ENCODE data around the gene AIFM3. TPM values are rescaled to one million over a fixed set of nuclear protein-coding genes. Genes with fewer than 3 reads are reported as not detected.

The AIFM3 gene, protein sequence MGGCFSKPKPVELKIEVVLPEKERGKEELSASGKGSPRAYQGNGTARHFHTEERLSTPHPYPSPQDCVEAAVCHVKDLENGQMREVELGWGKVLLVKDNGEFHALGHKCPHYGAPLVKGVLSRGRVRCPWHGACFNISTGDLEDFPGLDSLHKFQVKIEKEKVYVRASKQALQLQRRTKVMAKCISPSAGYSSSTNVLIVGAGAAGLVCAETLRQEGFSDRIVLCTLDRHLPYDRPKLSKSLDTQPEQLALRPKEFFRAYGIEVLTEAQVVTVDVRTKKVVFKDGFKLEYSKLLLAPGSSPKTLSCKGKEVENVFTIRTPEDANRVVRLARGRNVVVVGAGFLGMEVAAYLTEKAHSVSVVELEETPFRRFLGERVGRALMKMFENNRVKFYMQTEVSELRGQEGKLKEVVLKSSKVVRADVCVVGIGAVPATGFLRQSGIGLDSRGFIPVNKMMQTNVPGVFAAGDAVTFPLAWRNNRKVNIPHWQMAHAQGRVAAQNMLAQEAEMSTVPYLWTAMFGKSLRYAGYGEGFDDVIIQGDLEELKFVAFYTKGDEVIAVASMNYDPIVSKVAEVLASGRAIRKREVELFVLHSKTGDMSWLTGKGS
- total RNA-seq (0.49 TPM), polyA plus RNA-seq (not detected)

DNA sequence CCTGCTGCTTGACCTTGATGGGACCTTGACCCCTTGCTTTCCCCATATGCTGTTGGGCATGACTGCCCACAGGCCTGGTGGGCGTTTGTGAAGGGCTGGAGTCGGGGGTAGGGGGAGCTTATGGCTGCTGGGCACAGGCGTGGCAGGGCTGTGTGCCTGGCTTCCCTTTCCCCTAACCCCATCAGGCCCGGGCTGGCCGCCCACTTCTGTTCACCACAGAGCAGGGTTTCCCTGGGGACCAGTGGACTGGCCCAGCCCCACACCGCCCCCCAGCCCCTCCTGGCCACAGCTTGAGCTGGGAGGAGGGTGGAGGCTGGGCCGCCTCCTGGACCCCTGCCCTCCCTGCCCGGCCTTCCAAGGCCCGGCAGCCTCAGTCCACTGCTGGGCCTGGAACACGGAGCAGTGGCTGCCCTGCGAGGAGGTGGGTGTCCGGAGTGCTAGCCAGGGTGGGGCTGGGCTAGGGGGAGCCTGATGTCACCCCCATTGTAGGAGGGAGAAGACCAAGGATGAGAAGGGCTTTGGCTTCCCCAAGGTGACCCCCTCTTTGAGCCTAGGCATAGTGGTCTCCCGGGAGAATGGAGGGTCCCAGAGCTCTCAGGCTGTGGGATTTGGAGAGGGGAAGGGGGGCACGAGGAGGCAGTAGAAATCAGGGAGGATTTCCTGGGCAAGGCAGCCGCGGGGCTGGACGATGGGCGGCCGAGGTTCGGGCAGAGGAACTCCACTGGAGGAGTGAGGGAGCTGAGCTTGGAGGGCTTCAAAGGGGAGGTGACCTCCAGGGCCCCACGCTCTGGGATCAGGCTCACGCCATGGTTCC is at the start of gene AIFM3:
Gene AIFM3 (plus strand): TSS at position 373 of the 814 bp plus-strand sequence. CDS start 690 bp downstream, outside the sequence.
- ATAC-seq (ENCODE audit: low read depth in 2 of 2), result no peak
- Mint-ChIP-seq H3K4me1 (peaks cover 0 to 9% (median 0%) of the 10 kb centered on the region in 4 donors), H3K36me3 (no peaks in the 10 kb centered on the region), H3K4me3 (no peak within 1 kb of the TSS), H3K27ac (peak within 1 kb of the TSS in 2 of 3 donors; percentile 49 to 80), H3K27me3 (peaks cover 35% of the 10 kb centered on the region), H3K9me3 (no peaks in the 10 kb centered on the region)
- no peak within 1 kb of the TSS for H3K27ac ChIP-seq (ENCODE audit: insufficient read depth, low read length, poor library complexity, severe bottlenecking)
- H3K4me3 ChIP-seq (ENCODE audit: low read depth, low read length), result no peak within 1 kb of the TSS
- peaks cover 12% of the 10 kb centered on the region for H3K4me1 ChIP-seq (ENCODE audit: control insufficient read depth, insufficient read depth, low read length, poor library complexity, severe bottlenecking)
- H3K36me3 ChIP-seq (ENCODE audit: control insufficient read depth, insufficient read depth, low read length), result no peaks in the 10 kb centered on the region
- H3K27me3 ChIP-seq (ENCODE audit: control insufficient read depth, insufficient read depth, low read length), result peaks cover 3% of the 10 kb centered on the region
- no peak for DNase-seq
- H3K9me3 ChIP-seq (ENCODE audit: control insufficient read depth in 2 of 2, low read length in 2 of 2), result no peaks in the 10 kb centered on the region

DNA sequence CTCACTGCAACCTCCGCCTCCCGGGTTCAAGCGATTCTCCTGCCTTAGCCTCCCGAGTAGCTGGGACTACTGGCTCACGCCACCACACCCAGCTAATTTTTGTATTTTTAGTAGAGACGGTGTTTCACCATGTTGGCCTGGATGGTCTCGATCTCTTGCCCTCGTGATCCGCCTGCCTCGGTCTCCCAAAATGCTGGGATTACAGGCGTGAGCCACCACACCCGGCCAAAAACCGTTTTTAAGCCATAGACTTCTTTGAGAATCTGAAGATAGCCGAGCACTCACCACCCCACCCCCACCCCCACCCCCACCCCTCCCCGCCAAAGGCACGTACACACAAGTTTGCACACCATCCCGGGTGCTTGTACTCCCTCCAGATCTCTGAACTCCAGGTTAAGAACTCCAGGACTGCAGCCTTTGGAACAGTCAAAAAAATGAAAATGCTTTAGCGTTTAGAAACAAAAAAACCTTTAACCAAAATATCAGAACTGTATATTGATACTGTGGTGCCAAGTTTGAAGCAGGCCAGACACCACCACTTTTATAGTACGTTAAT is 48.3 kb upstream of the AIFM3 start:
- H3K27me3 Mint-ChIP-seq, result no peaks in the 10 kb centered on the region
- no peaks in the 10 kb centered on the region for H3K9me3 Mint-ChIP-seq
- Histone ChIP-seq H3K27me3 (ENCODE audit: control insufficient read depth, insufficient read depth, low read length) (no peaks in the 10 kb centered on the region), H3K9me3 (ENCODE audit: control insufficient read depth in 2 of 2, low read length in 2 of 2) (no peaks in the 10 kb centered on the region), H3K4me3 (ENCODE audit: low read depth, low read length) (peak overlapping the region; percentile 99), H3K4me1 (ENCODE audit: control insufficient read depth, insufficient read depth, low read length, poor library complexity, severe bottlenecking) (peaks cover 37% of the 10 kb centered on the region), H3K27ac (ENCODE audit: insufficient read depth, low read length, poor library complexity, severe bottlenecking) (peak overlapping the region; percentile 90), H3K36me3 (ENCODE audit: control insufficient read depth, insufficient read depth, low read length) (no peaks in the 10 kb centered on the region)
- ATAC-seq (ENCODE audit: low read depth in 2 of 2) (no peak), DNase-seq (no peak)
- H3K36me3 Mint-ChIP-seq, result peaks cover 9% of the 10 kb centered on the region
- peak overlapping the region; percentile 85 to 98 (median 97) for H3K4me3 Mint-ChIP-seq
- peaks cover 12 to 57% (median 40%) of the 10 kb centered on the region in 4 donors for H3K4me1 Mint-ChIP-seq
- peak overlapping the region; percentile 89 to 95 (median 95) for H3K27ac Mint-ChIP-seq

DNA sequence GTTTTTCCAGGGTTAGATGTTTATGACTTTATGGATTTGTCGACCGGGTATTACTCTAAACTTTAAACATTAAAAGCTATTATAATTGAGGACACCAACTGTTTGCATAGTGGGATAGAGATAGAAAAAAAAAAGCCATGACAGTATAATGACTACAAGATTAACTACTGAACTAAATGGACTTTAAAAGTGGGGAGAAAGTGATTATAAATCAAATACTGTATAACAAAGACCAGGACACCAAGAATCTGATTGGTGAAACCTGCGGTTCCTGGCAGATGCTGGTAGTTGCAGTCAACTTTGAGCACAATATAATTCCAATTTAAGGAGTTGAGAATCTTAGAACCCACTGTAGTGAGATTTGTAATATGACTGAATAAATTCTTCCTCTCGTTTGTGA is 47.3 kb upstream of the AIFM3 start:
- no peak for DNase-seq
- Histone ChIP-seq H3K4me1 (ENCODE audit: control insufficient read depth, insufficient read depth, low read length, poor library complexity, severe bottlenecking) (peaks cover 45% of the 10 kb centered on the region), H3K27ac (ENCODE audit: insufficient read depth, low read length, poor library complexity, severe bottlenecking) (no peak overlapping the region), H3K4me3 (ENCODE audit: low read depth, low read length) (peak overlapping the region; percentile 99), H3K27me3 (ENCODE audit: control insufficient read depth, insufficient read depth, low read length) (no peaks in the 10 kb centered on the region), H3K36me3 (ENCODE audit: control insufficient read depth, insufficient read depth, low read length) (peaks cover 2% of the 10 kb centered on the region), H3K9me3 (ENCODE audit: control insufficient read depth in 2 of 2, low read length in 2 of 2) (no peaks in the 10 kb centered on the region)
- no peak for ATAC-seq (ENCODE audit: low read depth in 2 of 2)
- Mint-ChIP-seq H3K4me1 (peaks cover 12 to 65% (median 42%) of the 10 kb centered on the region in 4 donors), H3K27ac (peak overlapping the region in 2 of 3 donors; percentile 79 to 95), H3K27me3 (no peaks in the 10 kb centered on the region), H3K4me3 (peak overlapping the region; percentile 85 to 98 (median 97)), H3K9me3 (no peaks in the 10 kb centered on the region), H3K36me3 (peaks cover 13% of the 10 kb centered on the region)

DNA sequence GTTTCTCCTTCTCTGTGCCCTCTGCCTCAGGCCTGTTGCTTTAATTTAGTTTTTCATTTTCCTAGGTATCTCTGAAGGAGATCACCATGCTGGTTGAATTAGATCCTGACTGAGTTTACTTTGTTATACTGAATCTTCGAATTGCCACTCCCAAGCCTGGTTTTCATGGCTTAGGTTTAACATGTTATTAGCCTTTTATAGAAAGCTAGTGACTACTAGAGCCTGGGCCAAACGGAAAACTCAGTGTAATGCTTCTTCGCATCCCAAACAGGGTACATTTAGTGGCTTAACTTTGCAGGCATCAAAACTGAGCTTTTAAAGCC is 46.2 kb upstream of the AIFM3 start:
- H3K27ac ChIP-seq (ENCODE audit: insufficient read depth, low read length, poor library complexity, severe bottlenecking), result no peak overlapping the region
- H3K4me3 Mint-ChIP-seq, result peak overlapping the region; percentile 85 to 98 (median 97)
- no peaks in the 10 kb centered on the region for H3K27me3 Mint-ChIP-seq
- DNase-seq (no peak), ATAC-seq (ENCODE audit: low read depth in 2 of 2) (no peak)
- H3K4me3 ChIP-seq (ENCODE audit: low read depth, low read length), result peak overlapping the region; percentile 99
- peaks cover 3% of the 10 kb centered on the region for H3K36me3 ChIP-seq (ENCODE audit: control insufficient read depth, insufficient read depth, low read length)
- H3K9me3 ChIP-seq (ENCODE audit: control insufficient read depth in 2 of 2, low read length in 2 of 2), result no peaks in the 10 kb centered on the region
- peaks cover 52% of the 10 kb centered on the region for H3K4me1 ChIP-seq (ENCODE audit: control insufficient read depth, insufficient read depth, low read length, poor library complexity, severe bottlenecking)
- peak overlapping the region in 2 of 3 donors; percentile 79 to 95 for H3K27ac Mint-ChIP-seq
- H3K9me3 Mint-ChIP-seq, result no peaks in the 10 kb centered on the region
- peaks cover 18 to 73% (median 48%) of the 10 kb centered on the region in 4 donors for H3K4me1 Mint-ChIP-seq
- H3K36me3 Mint-ChIP-seq, result peaks cover 15% of the 10 kb centered on the region
- no peaks in the 10 kb centered on the region for H3K27me3 ChIP-seq (ENCODE audit: control insufficient read depth, insufficient read depth, low read length)

DNA sequence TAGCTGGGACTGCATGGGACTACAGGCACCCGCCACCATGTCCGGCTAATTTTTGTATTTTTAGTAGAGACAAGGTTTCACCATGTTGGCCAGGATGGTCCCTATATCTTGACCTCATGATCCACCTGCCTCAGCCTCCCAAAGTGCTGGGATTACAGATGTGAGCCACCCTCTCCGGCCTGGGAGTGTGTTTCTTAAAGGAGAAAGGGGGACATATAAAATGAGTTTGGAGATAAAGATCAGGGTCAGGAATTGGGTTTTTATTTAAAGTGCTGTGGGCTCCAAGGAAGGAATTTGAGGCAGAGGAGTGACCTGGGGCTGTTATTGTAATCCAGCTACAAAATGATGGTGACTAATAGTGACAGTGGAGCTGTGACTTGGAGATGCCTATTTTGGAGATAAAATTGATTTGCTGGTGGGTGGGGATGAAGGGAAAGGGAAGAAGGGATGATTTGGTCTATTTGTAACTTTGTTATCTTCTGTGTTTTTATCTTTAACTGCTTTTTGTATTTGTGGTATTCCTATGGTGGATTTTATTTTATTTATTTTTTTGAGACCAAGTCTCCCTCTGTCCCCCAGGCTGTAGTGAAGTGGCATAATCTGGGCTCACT is 44.8 kb upstream of the AIFM3 start:
- peak overlapping the region in 2 of 3 donors; percentile 3 to 60 for H3K27ac Mint-ChIP-seq
- peaks cover 27 to 72% (median 51%) of the 10 kb centered on the region in 4 donors for H3K4me1 Mint-ChIP-seq
- H3K4me3 ChIP-seq (ENCODE audit: low read depth, low read length), result peak overlapping the region; percentile 32
- H3K4me3 Mint-ChIP-seq, result peak overlapping the region; percentile 66 to 84 (median 80)
- no peaks in the 10 kb centered on the region for H3K27me3 Mint-ChIP-seq
- no peaks in the 10 kb centered on the region for H3K9me3 ChIP-seq (ENCODE audit: control insufficient read depth in 2 of 2, low read length in 2 of 2)
- H3K27ac ChIP-seq (ENCODE audit: insufficient read depth, low read length, poor library complexity, severe bottlenecking), result peak overlapping the region; percentile 14
- H3K36me3 ChIP-seq (ENCODE audit: control insufficient read depth, insufficient read depth, low read length), result peaks cover 6% of the 10 kb centered on the region
- DNase-seq (no peak), ATAC-seq (ENCODE audit: low read depth in 2 of 2) (no peak)
- peaks cover 22% of the 10 kb centered on the region for H3K36me3 Mint-ChIP-seq
- H3K27me3 ChIP-seq (ENCODE audit: control insufficient read depth, insufficient read depth, low read length), result no peaks in the 10 kb centered on the region
- peaks cover 54% of the 10 kb centered on the region for H3K4me1 ChIP-seq (ENCODE audit: control insufficient read depth, insufficient read depth, low read length, poor library complexity, severe bottlenecking)
- H3K9me3 Mint-ChIP-seq, result no peaks in the 10 kb centered on the region

DNA sequence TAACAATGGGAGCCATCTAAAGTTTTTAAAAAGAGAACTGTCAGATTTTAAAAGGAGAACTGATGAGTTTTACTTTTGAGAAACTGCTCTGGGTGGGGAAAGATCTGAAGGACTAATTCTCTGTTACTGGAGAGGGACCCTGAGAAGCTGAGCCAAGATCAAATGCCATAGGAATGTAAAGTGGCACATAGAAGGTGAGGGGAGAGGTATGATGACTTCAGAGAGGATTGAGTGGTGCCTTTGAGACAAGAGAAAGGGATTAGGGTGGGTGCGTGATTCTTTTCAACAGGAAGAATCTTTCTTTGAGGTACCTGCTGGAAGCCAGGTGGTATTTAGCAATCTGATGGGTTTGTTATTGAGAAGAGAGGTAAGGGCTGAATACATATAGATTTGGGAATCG is 40.8 kb upstream of the AIFM3 start:
- H3K4me3 Mint-ChIP-seq, result peak overlapping the region; percentile 16 to 74 (median 28)
- no peaks in the 10 kb centered on the region for H3K27me3 Mint-ChIP-seq
- no peaks in the 10 kb centered on the region for H3K9me3 ChIP-seq (ENCODE audit: control insufficient read depth in 2 of 2, low read length in 2 of 2)
- no peak overlapping the region for H3K4me3 ChIP-seq (ENCODE audit: low read depth, low read length)
- ATAC-seq (ENCODE audit: low read depth in 2 of 2), result no peak
- peaks cover 47% of the 10 kb centered on the region for H3K4me1 ChIP-seq (ENCODE audit: control insufficient read depth, insufficient read depth, low read length, poor library complexity, severe bottlenecking)
- no peaks in the 10 kb centered on the region for H3K27me3 ChIP-seq (ENCODE audit: control insufficient read depth, insufficient read depth, low read length)
- peaks cover 29 to 85% (median 50%) of the 10 kb centered on the region in 4 donors for H3K4me1 Mint-ChIP-seq
- H3K27ac Mint-ChIP-seq, result peak overlapping the region; percentile 53 to 69 (median 55)
- DNase-seq, result no peak
- no peaks in the 10 kb centered on the region for H3K9me3 Mint-ChIP-seq
- no peak overlapping the region for H3K27ac ChIP-seq (ENCODE audit: insufficient read depth, low read length, poor library complexity, severe bottlenecking)
- peaks cover 6% of the 10 kb centered on the region for H3K36me3 ChIP-seq (ENCODE audit: control insufficient read depth, insufficient read depth, low read length)
- H3K36me3 Mint-ChIP-seq, result peaks cover 25% of the 10 kb centered on the region

Data from CD4-positive, CD25-positive, alpha-beta regulatory T cell (primary cell).